VCaP (cell line): ENCODE measurements around the gene RNF227.

Experiments used
- H3K27ac ChIP-seq: fragments of 450-650 bp; 2 replicates; pipeline ENCODE4 v1.5.1; 2017
- CTCF ChIP-seq: fragments of 450-650 bp; conservative IDR thresholded peaks from 2 replicates; pipeline ENCODE4 v1.5.1; 2017; ENCODE audit warnings: mild to moderate bottlenecking, moderate library complexity

RNF227 gene

GRCh38 chr17:7864995-7865650 lies 51.0 kb downstream of the RNF227 start:
- H3K27ac ChIP-seq, result no peak overlapping the region
- TF ChIP-seq CTCF, result no peak

DNA sequence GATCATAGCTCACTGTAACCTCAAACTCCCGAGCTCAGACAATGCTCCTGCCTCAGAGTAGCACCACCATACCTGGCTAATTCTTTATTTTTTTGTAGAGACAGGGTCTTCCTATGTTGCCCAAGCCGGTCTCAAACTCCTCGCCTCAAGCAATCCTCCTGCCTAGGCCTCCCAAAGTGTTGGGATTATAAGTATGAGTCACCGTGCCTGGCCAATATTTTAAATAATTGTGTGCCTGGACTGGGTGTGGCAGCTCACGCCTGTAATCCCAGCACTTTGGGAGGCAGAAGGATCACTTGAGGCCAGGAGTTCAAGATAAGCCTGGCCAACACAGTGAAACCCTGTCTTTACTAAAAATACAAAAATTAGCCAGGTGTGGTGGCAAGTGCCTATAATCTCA lies 51.7 kb downstream of the RNF227 start:
- 0 out of 2 replicates have a peak overlapping the region, but pooled peaks have one; percentile 64 for H3K27ac ChIP-seq
